B cell (primary cell): Measurements from ENCODE around the gene PTPN14. TPM values are rescaled to one million over a fixed set of nuclear protein-coding genes. Genes with fewer than 3 reads are reported as not detected.

Experiments
- ATAC-seq: fragments of 200-7000 bp; cut with Tn5 transposase; one replicate; pipeline ENCODE4 v1.10.0; 2021; ENCODE audit warnings: low read depth, mild to moderate bottlenecking, moderate number of reproducible peaks, moderate library complexity
- CTCF ChIA-PET: fragments of 350-600 bp; sonication (Branson Sonifier 250); formaldehyde crosslinking; loops from one replicate; lab custom pipeline; 2021; ENCODE audit warnings: antibody characterized with exemption, inconsistent platforms; lab: Charles Lee
- POLR2A ChIA-PET: fragments of 350-600 bp; sonication (Branson Sonifier 250); formaldehyde crosslinking; loops from one replicate; lab custom pipeline; 2021; ENCODE audit warnings: antibody characterized with exemption; lab: Charles Lee
- DNase-seq: peaks from one replicate; pipeline ENCODE4 v3.0.0; 2013
- H2AFZ ChIP-seq: 2 replicates; pipeline ENCODE4 v1.6.1; 2012; ENCODE audit warnings: mild to moderate bottlenecking, low read depth, low read length; ENCODE audit not compliant: insufficient read depth, poor library complexity, severe bottlenecking
- H3K27ac ChIP-seq, 2 donors: 1 replicate in 1 of 2; 2 replicates in 1 of 2; pipeline ENCODE4 v1.5.1; 2012 to 2013; ENCODE audit warnings: low read length in 2 of 2, mild to moderate bottlenecking in 2 of 2, moderate library complexity in 1 of 2
- H3K27me3 ChIP-seq, 4 experiments: fragments of 200-600 bp in 1 of 4; sonication (generic) in 1 of 4; replicated peaks in 1 of 4; 1 replicate in 2 of 4; 2 replicates in 2 of 4; pipeline versions ENCODE4 v1.6.1 to v1.7.0; 2013 to 2016; ENCODE audit warnings: low read length in 3 of 4, mild to moderate bottlenecking in 2 of 4, mixed read lengths in 1 of 4, moderate library complexity in 1 of 4; ENCODE audit not compliant: insufficient read depth in 4 of 4, control insufficient read depth in 3 of 4; ENCODE audit errors: control extremely low read depth in 1 of 4
- H3K36me3 ChIP-seq, 2 experiments: replicated peaks in 1 of 2; 1 replicate in 1 of 2; 2 replicates in 1 of 2; pipeline versions ENCODE4 v1.6.1 to v1.7.1; 2013; ENCODE audit warnings: low read length in 1 of 2; ENCODE audit not compliant: insufficient read depth in 2 of 2, control insufficient read depth in 1 of 2; ENCODE audit errors: control extremely low read depth in 1 of 2, extremely low read depth in 1 of 2
- H3K4me1 ChIP-seq, 2 donors: fragments of 200-600 bp in 1 of 2; sonication (generic) in 1 of 2; 1 replicate in 1 of 2; 2 replicates in 1 of 2; pipeline versions ENCODE4 v1.5.1 to v1.6.1; 2013 to 2017; ENCODE audit warnings: low read length in 2 of 2; ENCODE audit not compliant: control insufficient read depth in 2 of 2, insufficient read depth in 2 of 2
- H3K4me2 ChIP-seq: replicated peaks from 2 replicates; pipeline ENCODE3; 2012; ENCODE audit warnings: mild to moderate bottlenecking, low read depth, low read length; ENCODE audit not compliant: poor library complexity, severe bottlenecking
- H3K4me3 ChIP-seq, 5 experiments: fragments of 200-600 bp in 1 of 5; sonication (generic) in 1 of 5; 1 replicate in 3 of 5; 2 replicates in 2 of 5; pipeline versions ENCODE4 v1.5.1 to v1.7.0; 2011 to 2016; ENCODE audit warnings: low read length in 4 of 5, mild to moderate bottlenecking in 4 of 5, low read depth in 2 of 5, control low read depth in 1 of 5, moderate library complexity in 1 of 5; ENCODE audit not compliant: insufficient read depth in 1 of 5; ENCODE audit errors: control extremely low read depth in 1 of 5, extremely low read depth in 1 of 5
- H3K79me2 ChIP-seq: fragments of 200-600 bp; sonication (generic); one replicate; pipeline ENCODE4 v1.6.0; 2016; ENCODE audit warnings: low read length; ENCODE audit not compliant: control insufficient read depth, insufficient read depth
- H3K9ac ChIP-seq: fragments of 200-600 bp; sonication (generic); 2 replicates; pipeline ENCODE4 v1.6.1; 2017; ENCODE audit warnings: mild to moderate bottlenecking, low read length, moderate library complexity
- H3K9me3 ChIP-seq, 3 donors: one replicate each; pipeline versions ENCODE4 v1.6.1 to v1.7.1; 2013; ENCODE audit warnings: low read length in 2 of 3; ENCODE audit not compliant: control insufficient read depth in 2 of 3, insufficient read depth in 1 of 3; ENCODE audit errors: control extremely low read depth in 1 of 3
- H4K20me1 ChIP-seq: 2 replicates; pipeline ENCODE4 v1.6.0; 2012; ENCODE audit warnings: mild to moderate bottlenecking, low read length; ENCODE audit not compliant: insufficient read depth, control insufficient read depth, poor library complexity, severe bottlenecking
- H3K27ac Mint-ChIP-seq: one replicate; pipeline ENCODE4 v1.8.0; 2021; ENCODE audit warnings: mixed read lengths
- H3K27me3 Mint-ChIP-seq: one replicate; pipeline ENCODE4 v1.8.0; 2021; ENCODE audit warnings: mixed read lengths
- H3K4me1 Mint-ChIP-seq: one replicate; pipeline ENCODE4 v1.8.0; 2021; ENCODE audit warnings: mixed read lengths
- H3K4me3 Mint-ChIP-seq: one replicate; pipeline ENCODE4 v1.8.0; 2021; ENCODE audit warnings: mixed read lengths
- H3K9me3 Mint-ChIP-seq: one replicate; pipeline ENCODE4 v1.8.0; 2022; ENCODE audit warnings: mixed read lengths; ENCODE audit not compliant: insufficient read depth
- EZH2 ChIP-seq: IDR thresholded peaks from 2 replicates; pipeline ENCODE4 v1.6.1; 2012; ENCODE audit warnings: borderline replicate concordance, low read depth, mild to moderate bottlenecking, moderate library complexity, low read length; ENCODE audit not compliant: insufficient read depth, poor library complexity, severe bottlenecking
- WGBS: methylation state at CpG from one replicate; pipeline ENCODE4 v1.1.5; 2013; ENCODE audit warnings: missing lambda C conversion rate; ENCODE audit not compliant: insufficient coverage; 5-methylcytosine and 5-hydroxymethylcytosine counted together
- intact Hi-C: fragments of 100-400 bp; cut with micrococcal nuclease; formaldehyde crosslinking; loops from one replicate; pipeline ENCODE4 v1.10.0; 2022
- polyA plus RNA-seq: library from polyadenylated mRNA; depleted of rRNA; stranded (reverse); fragments of >200 nt; gene quantifications from 2 replicates; pipeline ENCODE4 v1.2.3, GENCODE V29; 2012
- total RNA-seq, 2 donors: library from RNA; stranded (reverse); fragments of 120-200 nt in 1 of 2; gene quantifications; 1 replicate in 1 of 2; 2 replicates in 1 of 2; pipeline versions ENCODE4 v1.2.3 to v1.2.4, GENCODE V29; 2013 to 2022
- TF ChIP-seq, protein P1 (sequence below): fragments of 200-600 bp; IDR thresholded peaks from one replicate; pipeline ENCODE4 v1.8.0; 2022; ENCODE audit warnings: antibody characterized with exemption, mild to moderate bottlenecking

The PTPN14 gene
- total and polyA plus RNA-seq, 2 donors (not counting 1 experiment from before 2014, with no cell fraction given) = under 0.01 TPM; not detected in 1

DNA sequence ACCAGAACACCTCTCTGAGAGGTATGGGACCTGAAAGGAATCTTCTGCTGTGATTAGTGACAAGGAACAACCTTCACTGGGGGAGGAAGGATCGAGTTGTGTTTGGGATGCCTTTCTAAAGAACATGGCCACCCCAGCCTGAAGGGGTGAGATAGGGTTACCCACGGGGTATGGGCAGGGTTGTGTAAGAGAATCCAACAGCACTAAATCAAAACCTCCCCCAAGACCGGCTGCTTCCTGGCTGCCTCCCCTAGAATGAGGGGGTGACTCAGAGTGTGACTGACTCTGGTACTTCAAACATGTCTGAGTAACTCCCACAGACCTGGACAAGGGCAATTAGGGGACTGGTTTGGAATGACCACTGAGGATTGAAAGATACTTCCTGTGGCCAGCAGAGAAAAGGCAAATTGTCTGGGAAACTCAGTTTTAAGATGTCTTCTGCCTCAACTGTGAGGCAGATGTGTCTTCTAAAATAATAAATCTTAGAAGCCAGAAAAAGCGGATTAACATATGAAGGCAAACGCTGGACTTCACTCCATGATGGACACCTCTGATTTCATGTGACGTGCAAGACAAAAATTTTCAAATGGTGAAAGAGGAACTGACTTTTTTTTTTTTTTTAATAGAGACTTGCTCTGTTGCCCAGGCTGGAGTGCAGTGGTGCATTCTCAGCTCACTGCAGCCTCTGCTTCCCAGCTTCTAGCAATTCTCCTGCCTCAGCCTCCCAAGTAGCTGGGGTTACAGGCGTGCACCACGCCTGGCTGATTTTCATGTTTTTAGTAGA lies 6.7 kb upstream of the PTPN14 start:
- Mint-ChIP-seq H3K4me1 (no peaks in the 10 kb centered on the region), H3K9me3 (no peaks in the 10 kb centered on the region), H3K27me3 (peaks cover 31% of the 10 kb centered on the region), H3K4me3 (no peak overlapping the region), H3K27ac (no peak overlapping the region)
- Histone ChIP-seq H3K9me3 (no peaks in the 10 kb centered on the region), H3K4me1 (no peaks in the 10 kb centered on the region), H4K20me1 (no peaks in the 10 kb centered on the region), H3K36me3 (no peaks in the 10 kb centered on the region), H2AFZ (no peak overlapping the region), H3K4me2 (no peak overlapping the region), H3K27me3 (peaks cover 0 to 5% (median 4%) of the 10 kb centered on the region in 4 experiments), H3K79me2 (no peaks in the 10 kb centered on the region), H3K27ac (no peak overlapping the region), H3K9ac (no peak overlapping the region), H3K4me3 (no peak overlapping the region)
- 31% methylated on average over 5 of the region's 8 CpGs for WGBS
- TF ChIP-seq, protein P1, sequence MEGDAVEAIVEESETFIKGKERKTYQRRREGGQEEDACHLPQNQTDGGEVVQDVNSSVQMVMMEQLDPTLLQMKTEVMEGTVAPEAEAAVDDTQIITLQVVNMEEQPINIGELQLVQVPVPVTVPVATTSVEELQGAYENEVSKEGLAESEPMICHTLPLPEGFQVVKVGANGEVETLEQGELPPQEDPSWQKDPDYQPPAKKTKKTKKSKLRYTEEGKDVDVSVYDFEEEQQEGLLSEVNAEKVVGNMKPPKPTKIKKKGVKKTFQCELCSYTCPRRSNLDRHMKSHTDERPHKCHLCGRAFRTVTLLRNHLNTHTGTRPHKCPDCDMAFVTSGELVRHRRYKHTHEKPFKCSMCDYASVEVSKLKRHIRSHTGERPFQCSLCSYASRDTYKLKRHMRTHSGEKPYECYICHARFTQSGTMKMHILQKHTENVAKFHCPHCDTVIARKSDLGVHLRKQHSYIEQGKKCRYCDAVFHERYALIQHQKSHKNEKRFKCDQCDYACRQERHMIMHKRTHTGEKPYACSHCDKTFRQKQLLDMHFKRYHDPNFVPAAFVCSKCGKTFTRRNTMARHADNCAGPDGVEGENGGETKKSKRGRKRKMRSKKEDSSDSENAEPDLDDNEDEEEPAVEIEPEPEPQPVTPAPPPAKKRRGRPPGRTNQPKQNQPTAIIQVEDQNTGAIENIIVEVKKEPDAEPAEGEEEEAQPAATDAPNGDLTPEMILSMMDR = no peak
- no peak for TF ChIP-seq EZH2
- POLR2A ChIA-PET = no interaction called here
- intact Hi-C loops = no loop called here
- CTCF ChIA-PET = interaction anchor here (0.7 to 1.1 kb wide), 2 partner anchors 13 to 25 kb away, joined by 3 read pairs; no protein-coding TSS in a partner anchor
- ATAC-seq (no peak), DNase-seq (no peak)

DNA sequence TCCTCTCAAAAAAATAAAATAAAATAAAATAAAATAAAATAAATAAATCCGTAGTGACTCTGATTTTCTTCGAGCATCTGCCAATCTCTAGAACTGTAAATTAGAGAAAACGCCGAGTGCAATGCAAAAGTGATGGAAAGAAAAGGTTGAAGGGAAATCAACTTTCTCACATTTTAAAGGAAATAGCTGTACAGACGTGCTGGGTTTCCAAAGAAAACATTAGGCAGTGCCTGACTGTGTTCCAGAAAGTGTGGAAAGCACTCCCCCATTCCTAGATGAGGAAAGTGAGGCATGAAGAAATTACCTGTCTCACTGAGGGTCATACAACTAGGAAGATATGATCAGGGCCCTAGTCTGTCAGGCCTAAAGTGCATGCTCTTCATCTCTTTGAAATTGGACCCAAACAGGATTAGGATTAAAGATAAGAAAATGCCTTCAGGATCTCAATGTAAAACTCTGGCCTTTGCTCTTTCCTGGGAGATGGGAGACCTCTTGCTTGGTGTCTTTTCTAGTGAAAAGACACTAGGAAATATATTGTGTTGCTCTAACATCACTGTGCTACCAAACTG lies 1.8 kb upstream of the PTPN14 start:
- H3K9me3 Mint-ChIP-seq = no peaks in the 10 kb centered on the region
- intact Hi-C loops = no loop called here
- peaks cover 0 to 5% of the 10 kb centered on the region in 2 donors for H3K4me1 ChIP-seq
- H3K27me3 Mint-ChIP-seq = peaks cover 32% of the 10 kb centered on the region
- no peak overlapping the region for H3K27ac ChIP-seq
- no peaks in the 10 kb centered on the region for H3K9me3 ChIP-seq
- no peak overlapping the region for H3K27ac Mint-ChIP-seq
- H3K79me2 ChIP-seq = no peaks in the 10 kb centered on the region
- peaks cover 11% of the 10 kb centered on the region for H3K4me1 Mint-ChIP-seq
- no peaks in the 10 kb centered on the region for H3K36me3 ChIP-seq
- no peak overlapping the region for H3K9ac ChIP-seq
- no peak overlapping the region for H2AFZ ChIP-seq
- H3K27me3 ChIP-seq = peaks cover 0 to 22% (median 12%) of the 10 kb centered on the region in 4 experiments
- no peak for DNase-seq
- TF ChIP-seq, protein P1 = no peak
- TF ChIP-seq EZH2 = no peak
- CTCF ChIA-PET = no interaction called here
- no CpG with 5 or more reads among the region's 5 CpGs for WGBS
- H3K4me3 ChIP-seq = no peak overlapping the region
- POLR2A ChIA-PET = no interaction called here
- H3K4me2 ChIP-seq = no peak overlapping the region
- no peak overlapping the region for H3K4me3 Mint-ChIP-seq
- ATAC-seq = no peak
- H4K20me1 ChIP-seq = no peaks in the 10 kb centered on the region
